ENCODE results near the gene ZBTB46.
A peak's percentile ranks its signal among the peaks of the same experiment; 100 is the strongest.

The ZBTB46 gene

GRCh38 chr20:63742381-63743024 is 88.6 kb downstream of the ZBTB46 start:
- Histone ChIP-seq H3K27ac (no peak overlapping the region), H3K9me3 (no peaks in the 10 kb centered on the region), H3K36me3 (peaks cover 20% of the 10 kb centered on the region), H3K4me3 (ENCODE audit: low read depth in 1 of 2, low read length in 1 of 2) (no peak overlapping the region), H3K27me3 (peaks cover 18% of the 10 kb centered on the region), H3K4me1 (ENCODE audit: control insufficient read depth in 1 of 2, insufficient read depth in 1 of 2, low read depth in 1 of 2, low read length in 1 of 2) (peaks cover 21 to 30% of the 10 kb centered on the region in 2 experiments)
- no peak for TF ChIP-seq CTCF (IDR thresholded peaks at IDR 0.05)

- Histone ChIP-seq H3K27ac (no peak overlapping the region), H3K4me1 (ENCODE audit: control insufficient read depth in 1 of 2, insufficient read depth in 1 of 2, low read depth in 1 of 2, low read length in 1 of 2) (peaks cover 26 to 37% of the 10 kb centered on the region in 2 experiments), H3K36me3 (peaks cover 23% of the 10 kb centered on the region), H3K9me3 (no peaks in the 10 kb centered on the region), H3K4me3 (ENCODE audit: low read depth in 1 of 2, low read length in 1 of 2) (no peak overlapping the region), H3K27me3 (peaks cover 25% of the 10 kb centered on the region)
- TF ChIP-seq CTCF (IDR thresholded peaks at IDR 0.05), result no peak
Observed at GRCh38 chr20:63741676-63742380, 89.2 kb downstream of the ZBTB46 start.

- Histone ChIP-seq H3K9me3 (no peaks in the 10 kb centered on the region), H3K27ac (no peak overlapping the region), H3K4me3 (ENCODE audit: low read depth in 1 of 2, low read length in 1 of 2) (peak overlapping the region in 1 of 2 experiments; percentile 64)
Observed at GRCh38 chr20:63741354-63741675, 89.7 kb downstream of the ZBTB46 start.

DNA sequence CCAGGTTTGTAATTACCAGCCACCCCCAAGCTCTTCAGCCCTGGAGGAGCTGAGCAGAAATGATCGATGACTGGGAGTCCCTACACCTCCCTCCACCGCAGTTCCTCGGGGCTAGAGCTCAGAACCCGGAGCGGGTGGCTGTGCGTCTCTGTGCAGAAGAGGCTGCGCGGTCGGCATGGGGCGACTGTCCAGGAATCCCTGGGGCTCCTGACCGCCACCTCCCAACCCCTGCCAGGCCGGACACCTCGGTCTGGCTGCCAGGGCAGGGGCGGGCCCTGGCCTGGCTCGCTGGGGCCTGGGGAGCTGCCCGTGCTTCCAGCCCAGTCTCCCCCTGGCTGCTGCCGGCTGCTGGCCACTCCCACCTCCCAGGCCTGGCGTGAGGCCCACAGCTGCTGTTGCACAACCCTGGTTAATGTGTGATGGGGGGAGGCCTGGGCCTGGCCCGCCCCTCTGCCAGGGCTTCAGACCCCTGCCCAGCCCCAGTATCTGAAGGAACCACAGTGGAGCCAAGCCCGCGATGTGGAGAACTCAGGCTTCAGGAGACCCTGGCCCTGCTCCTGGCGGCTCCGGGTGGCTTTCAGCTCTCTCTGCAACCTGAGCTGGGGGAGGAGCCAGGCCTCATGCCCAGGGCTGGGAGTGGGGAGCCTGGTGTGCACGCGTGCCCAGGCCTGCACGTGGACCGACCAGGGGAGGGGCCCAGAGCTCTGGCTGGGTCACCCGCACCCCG is 90.3 kb downstream of the ZBTB46 start:
- peaks cover 33% of the 10 kb centered on the region for H3K36me3 ChIP-seq
- peak overlapping the region; percentile 54 for H3K27ac ChIP-seq
- H3K9me3 ChIP-seq, result no peaks in the 10 kb centered on the region

More at GRCh38 chr20:63741354-63741675, 89.7 kb downstream of the ZBTB46 start:
- TF ChIP-seq CTCF (IDR thresholded peaks at IDR 0.05), result no peak
- Histone ChIP-seq H3K36me3 (peaks cover 28% of the 10 kb centered on the region), H3K27me3 (peaks cover 30% of the 10 kb centered on the region), H3K4me1 (ENCODE audit: control insufficient read depth in 1 of 2, insufficient read depth in 1 of 2, low read depth in 1 of 2, low read length in 1 of 2) (peaks cover 26 to 37% of the 10 kb centered on the region in 2 experiments)

More for the DNA sequence above, 90.3 kb downstream of the ZBTB46 start:
- Histone ChIP-seq H3K4me1 (ENCODE audit: control insufficient read depth in 1 of 2, insufficient read depth in 1 of 2, low read depth in 1 of 2, low read length in 1 of 2) (peaks cover 26 to 37% of the 10 kb centered on the region in 2 experiments), H3K27me3 (peaks cover 35% of the 10 kb centered on the region), H3K4me3 (ENCODE audit: low read depth in 1 of 2, low read length in 1 of 2) (peak overlapping the region; percentile 58 to 64)
- TF ChIP-seq CTCF (IDR thresholded peaks at IDR 0.05), result no peak

Data from neutrophil (primary cell).